DMS153 (cell line): ENCODE results near the gene RPTOR.

ENCODE experiments used
- DNase-seq: peaks from one replicate; lab custom pipeline; 2025; lab: John Stamatoyannopoulos, UW

Gene RPTOR

GRCh38 chr17:80892019-80892855, 347.6 kb downstream of the RPTOR start:
- DNase-seq, result no peak

- DNase-seq, result no peak
Measured at GRCh38 chr17:80892900-80893603, 348.4 kb downstream of the RPTOR start.

- no peak for DNase-seq
Measured at GRCh38 chr17:80893604-80894438, 349.2 kb downstream of the RPTOR start.

- no peak for DNase-seq
Measured at GRCh38 chr17:80894439-80894721, 349.7 kb downstream of the RPTOR start.

- no peak for DNase-seq
Measured at GRCh38 chr17:80894726-80895125, 350.1 kb downstream of the RPTOR start.

- no peak for DNase-seq
Measured at GRCh38 chr17:80895366-80895765, 350.7 kb downstream of the RPTOR start.

GRCh38 chr17:80898716-80899115, 354.1 kb downstream of the RPTOR start:
- no peak for DNase-seq

- peak; percentile 72 for DNase-seq
Measured at GRCh38 chr17:80899402-80900268, 355.0 kb downstream of the RPTOR start.

- DNase-seq, result no peak
Measured at GRCh38 chr17:80901319-80901718, 356.7 kb downstream of the RPTOR start.

GRCh38 chr17:80902197-80902962, 357.7 kb downstream of the RPTOR start:
- no peak for DNase-seq

- no peak for DNase-seq
Measured at GRCh38 chr17:80902963-80903611, 358.4 kb downstream of the RPTOR start.

GRCh38 chr17:80904036-80904753, 359.6 kb downstream of the RPTOR start:
- no peak for DNase-seq

GRCh38 chr17:80905586-80906230, 361.1 kb downstream of the RPTOR start:
- no peak for DNase-seq

- no peak for DNase-seq
Measured at GRCh38 chr17:80906364-80907259, 362.0 kb downstream of the RPTOR start.

- DNase-seq, result no peak
Measured at GRCh38 chr17:80907281-80907680, 362.6 kb downstream of the RPTOR start.

GRCh38 chr17:80908211-80908610, 363.6 kb downstream of the RPTOR start:
- no peak for DNase-seq

GRCh38 chr17:80908776-80909175, 364.1 kb downstream of the RPTOR start:
- DNase-seq, result no peak

- no peak for DNase-seq
Measured at GRCh38 chr17:80909635-80910034, 365.0 kb downstream of the RPTOR start.
